NCI-H1436 (cell line): Measurements from ENCODE around the gene BCAS1.
"Not testable (repeated sequence)": the region's sequence is repeated elsewhere in the genome, so short reads cannot be mapped to it uniquely, and the experiment has no call there.

ENCODE experiments used
- DNase-seq: peaks from one replicate; lab custom pipeline; 2025; lab: John Stamatoyannopoulos, UW

The BCAS1 gene

GRCh38 chr20:53942472-53942816, 128.0 kb downstream of the BCAS1 start:
- DNase-seq, result no peak

- no peak for DNase-seq
Observed at GRCh38 chr20:53941680-53942471, 128.5 kb downstream of the BCAS1 start.

GRCh38 chr20:53940907-53941545, 129.4 kb downstream of the BCAS1 start:
- DNase-seq, result no peak

GRCh38 chr20:53940360-53940702, 130.1 kb downstream of the BCAS1 start:
- DNase-seq, result no peak

- DNase-seq, result peak; percentile 86
Observed at GRCh38 chr20:53939572-53940359, 130.6 kb downstream of the BCAS1 start.

- no peak for DNase-seq
Observed at GRCh38 chr20:53939190-53939571, 131.2 kb downstream of the BCAS1 start.

GRCh38 chr20:53938739-53939138, 131.7 kb downstream of the BCAS1 start:
- no peak for DNase-seq

- DNase-seq, result no peak
Observed at GRCh38 chr20:53937929-53938367, 132.4 kb downstream of the BCAS1 start.

- DNase-seq, result no peak
Observed at GRCh38 chr20:53937339-53937741, 133.1 kb downstream of the BCAS1 start.

- DNase-seq, result no peak
Observed at GRCh38 chr20:53935344-53936084, 134.9 kb downstream of the BCAS1 start.

GRCh38 chr20:53934421-53935343, 135.7 kb downstream of the BCAS1 start:
- DNase-seq, result no peak

- no peak for DNase-seq
Observed at GRCh38 chr20:53933232-53933846, 137.1 kb downstream of the BCAS1 start.

- not testable (repeated sequence) for DNase-seq
Observed at GRCh38 chr20:53932655-53933192, 137.7 kb downstream of the BCAS1 start.

- DNase-seq, result no peak
Observed at GRCh38 chr20:53931597-53931996, 138.8 kb downstream of the BCAS1 start.

- DNase-seq, result no peak
Observed at GRCh38 chr20:53930651-53931504, 139.5 kb downstream of the BCAS1 start.

GRCh38 chr20:53929974-53930650, 140.3 kb downstream of the BCAS1 start:
- DNase-seq, result no peak

GRCh38 chr20:53929399-53929798, 141.0 kb downstream of the BCAS1 start:
- no peak for DNase-seq

- no peak for DNase-seq
Observed at GRCh38 chr20:53927990-53928389, 142.4 kb downstream of the BCAS1 start.
